GM13977 (cell line): Measurements from ENCODE around the gene BCAN.

Experiments
- DNase-seq: peaks from one replicate; pipeline ENCODE4 v3.0.0; 2012; ENCODE audit warnings: low spot score
- in situ Hi-C: fragments of 300-500 bp; cut with MboI; formaldehyde crosslinking; loops from one replicate; pipeline ENCODE4 v1.12.0; 2022; ENCODE audit warnings: low sequenced_read_pairs, low pct_unique_long_range_greater_than_20kb, mixed read lengths, inconsistent platforms; ENCODE audit not compliant: unreplicated experiment
- TF ChIP-seq, protein P1 (sequence below): IDR thresholded peaks from 2 replicates; pipeline ENCODE4 v1.5.1; 2012; ENCODE audit warnings: mild to moderate bottlenecking, control low read depth; ENCODE audit not compliant: insufficient read depth; ENCODE audit errors: extremely low read depth, missing control alignments

BCAN gene

DNA sequence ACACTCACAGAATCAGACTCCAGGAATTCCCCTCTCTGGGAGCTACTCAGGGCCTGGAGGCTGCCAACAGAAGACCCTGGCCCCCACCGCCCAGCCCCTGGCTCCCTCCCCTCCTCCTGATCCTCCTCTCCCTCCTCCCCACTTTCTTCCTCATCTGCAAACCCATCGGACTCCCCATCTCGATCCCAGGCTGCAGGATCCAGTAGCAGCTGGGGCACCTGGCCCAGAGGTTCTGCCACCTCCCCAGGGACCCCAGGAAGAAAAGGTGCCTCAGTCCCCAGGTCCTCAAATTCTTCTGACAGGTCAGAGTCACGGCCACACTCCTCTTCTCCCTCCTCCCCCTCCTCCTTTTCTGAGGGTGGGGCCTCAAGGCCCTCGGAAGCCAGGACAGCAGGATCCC, 27.9 kb downstream of the BCAN start:
- DNase-seq, result no peak
- in situ Hi-C loops, result no loop called here
- TF ChIP-seq, protein P1, sequence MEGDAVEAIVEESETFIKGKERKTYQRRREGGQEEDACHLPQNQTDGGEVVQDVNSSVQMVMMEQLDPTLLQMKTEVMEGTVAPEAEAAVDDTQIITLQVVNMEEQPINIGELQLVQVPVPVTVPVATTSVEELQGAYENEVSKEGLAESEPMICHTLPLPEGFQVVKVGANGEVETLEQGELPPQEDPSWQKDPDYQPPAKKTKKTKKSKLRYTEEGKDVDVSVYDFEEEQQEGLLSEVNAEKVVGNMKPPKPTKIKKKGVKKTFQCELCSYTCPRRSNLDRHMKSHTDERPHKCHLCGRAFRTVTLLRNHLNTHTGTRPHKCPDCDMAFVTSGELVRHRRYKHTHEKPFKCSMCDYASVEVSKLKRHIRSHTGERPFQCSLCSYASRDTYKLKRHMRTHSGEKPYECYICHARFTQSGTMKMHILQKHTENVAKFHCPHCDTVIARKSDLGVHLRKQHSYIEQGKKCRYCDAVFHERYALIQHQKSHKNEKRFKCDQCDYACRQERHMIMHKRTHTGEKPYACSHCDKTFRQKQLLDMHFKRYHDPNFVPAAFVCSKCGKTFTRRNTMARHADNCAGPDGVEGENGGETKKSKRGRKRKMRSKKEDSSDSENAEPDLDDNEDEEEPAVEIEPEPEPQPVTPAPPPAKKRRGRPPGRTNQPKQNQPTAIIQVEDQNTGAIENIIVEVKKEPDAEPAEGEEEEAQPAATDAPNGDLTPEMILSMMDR, result no peak

DNA sequence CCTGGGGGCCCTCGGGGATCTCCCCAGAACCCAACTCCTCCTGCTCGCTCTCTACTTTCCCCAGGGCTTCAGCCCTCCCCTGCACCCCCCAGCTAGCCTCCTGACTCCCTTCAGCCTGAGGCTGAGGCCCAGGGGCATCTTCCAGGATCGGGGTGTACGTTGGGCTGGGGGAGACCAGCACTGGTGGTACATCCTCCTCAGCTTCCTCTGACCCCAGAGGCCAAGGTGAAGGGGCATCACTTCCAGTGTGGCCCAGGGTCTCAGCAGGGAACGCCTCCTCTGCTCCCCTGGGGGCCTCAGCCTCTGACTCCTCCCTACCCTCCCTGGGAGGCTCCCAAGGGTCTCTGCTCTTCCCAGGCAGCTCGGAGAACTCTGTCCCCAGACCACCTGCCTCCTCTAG, 28.4 kb downstream of the BCAN start:
- in situ Hi-C loops, result no loop called here
- TF ChIP-seq, protein P1, result no peak
- DNase-seq, result no peak

DNA sequence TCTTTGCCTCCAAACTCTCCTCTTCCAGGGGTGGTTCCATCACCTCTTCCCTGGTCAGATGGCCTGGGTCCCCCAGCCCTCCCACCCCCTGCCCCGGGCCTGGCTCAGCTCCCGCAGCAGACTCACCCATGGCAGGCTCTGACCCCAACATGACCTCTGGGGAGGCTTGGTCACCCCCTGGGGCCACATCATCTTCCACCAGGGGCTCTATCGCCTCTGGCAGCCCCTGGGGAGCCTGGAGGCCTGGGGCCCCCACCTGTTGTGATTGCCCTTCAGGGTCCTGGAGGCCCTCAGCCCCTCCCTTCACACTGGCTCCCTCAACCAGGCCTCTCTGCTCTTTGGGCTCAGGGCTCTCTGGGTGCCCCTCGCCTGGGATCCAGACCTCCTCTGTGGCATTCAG, 28.9 kb downstream of the BCAN start:
- DNase-seq, result no peak
- TF ChIP-seq, protein P1, result no peak
- in situ Hi-C loops, result no loop called here

DNA sequence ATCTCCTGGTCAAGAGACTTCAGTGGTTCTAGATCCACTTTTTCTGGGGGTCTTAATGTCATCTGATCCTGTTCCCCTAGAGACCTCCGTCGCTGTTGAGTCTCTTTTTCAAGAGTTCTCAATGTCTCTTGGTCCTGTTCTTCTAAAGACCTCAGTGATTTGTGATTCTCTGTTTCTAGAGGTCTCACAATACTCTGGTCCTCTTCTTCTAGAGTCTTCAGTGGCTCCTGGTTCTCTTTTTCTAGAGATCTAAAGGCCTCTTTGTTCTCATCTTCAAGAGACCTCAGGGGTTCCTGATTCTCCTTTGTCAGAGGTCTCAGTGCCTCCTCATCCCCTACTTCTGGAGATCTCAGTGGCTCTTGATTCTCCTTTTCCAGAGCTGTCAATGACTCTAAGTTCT, 29.9 kb downstream of the BCAN start:
- DNase-seq, result no peak
- TF ChIP-seq, protein P1, result no peak
- in situ Hi-C loops, result no loop called here

DNA sequence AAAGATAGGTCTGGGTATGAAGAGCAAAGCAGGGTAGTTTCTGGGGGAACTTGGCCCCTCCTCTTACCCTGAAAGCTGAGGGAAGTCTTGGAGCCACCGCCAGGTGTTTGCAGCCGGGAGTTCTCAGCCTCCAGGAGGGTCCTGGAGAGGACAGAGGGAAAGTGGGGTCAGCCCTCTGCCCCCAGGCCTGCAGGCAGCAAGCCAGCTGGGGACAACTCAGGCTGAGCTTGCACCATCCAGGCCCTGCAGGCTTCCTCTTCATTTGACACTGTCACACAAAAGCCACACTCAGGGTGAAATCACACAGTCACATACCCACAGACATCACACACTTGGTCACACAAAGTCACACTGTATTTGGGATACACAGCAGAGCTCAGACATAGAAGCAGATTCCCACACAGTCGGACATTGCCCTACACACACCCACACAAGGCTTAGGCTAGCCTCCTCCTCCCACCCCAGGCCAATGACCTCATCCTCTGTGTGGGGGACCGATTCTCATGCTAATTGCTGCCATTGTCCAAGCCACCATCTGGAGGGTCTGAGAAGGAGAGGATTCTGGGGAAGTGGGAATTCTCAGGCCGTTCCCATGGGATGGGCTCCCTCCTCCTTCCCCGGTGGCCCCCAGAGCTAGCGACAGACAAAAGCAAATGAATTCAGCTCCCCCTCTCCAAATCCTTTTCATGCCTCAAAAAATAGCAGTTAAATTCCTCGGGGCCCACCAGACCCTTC, 31.6 kb downstream of the BCAN start:
- in situ Hi-C loops, result no loop called here
- no peak for DNase-seq
- TF ChIP-seq, protein P1, result no peak

DNA sequence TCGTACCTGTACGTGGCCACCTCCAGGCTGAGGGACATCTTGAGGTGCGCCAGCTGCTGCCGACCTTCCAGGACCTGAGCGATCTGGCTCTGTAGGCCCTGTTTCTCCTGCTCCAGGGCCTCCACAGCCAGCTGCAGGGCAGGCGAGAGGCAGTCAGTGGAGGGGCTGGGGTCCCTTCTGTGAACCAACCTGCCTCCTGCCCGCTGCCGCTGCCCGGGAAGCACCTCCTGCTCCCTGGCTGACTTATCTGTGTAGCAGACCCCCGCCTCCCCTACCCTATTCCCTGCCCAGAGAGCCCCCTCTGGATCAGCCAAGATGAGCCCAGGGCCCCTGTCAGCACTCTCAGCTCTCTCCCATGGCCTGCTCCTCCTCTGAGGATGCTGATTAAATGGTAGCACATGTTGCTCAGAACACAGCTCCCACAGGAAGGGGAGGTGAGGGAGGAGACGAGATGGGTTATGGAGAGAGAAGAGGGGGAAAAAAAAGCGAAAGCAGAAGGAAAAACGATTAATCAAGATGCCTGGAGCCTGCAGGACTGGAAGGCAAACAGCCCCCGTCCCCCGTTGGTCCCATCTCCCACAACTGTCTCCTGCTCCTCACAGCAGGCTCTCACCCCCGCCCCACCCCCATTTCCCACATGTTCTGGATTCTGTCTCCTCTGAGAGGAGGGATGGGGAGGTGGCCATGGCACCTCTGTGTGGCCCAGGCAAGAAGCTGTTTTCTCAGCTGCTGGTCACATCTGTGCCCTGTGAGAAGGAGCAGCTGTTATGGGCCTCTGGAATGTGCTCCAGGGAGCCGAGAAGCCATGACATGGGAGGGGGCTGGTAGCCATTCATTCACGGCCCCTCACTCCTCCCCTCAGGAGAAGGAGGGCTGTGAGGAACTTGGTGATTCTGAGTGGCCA, 33.5 kb downstream of the BCAN start:
- in situ Hi-C loops, result no loop called here
- no peak for DNase-seq
- TF ChIP-seq, protein P1, result no peak
